Caco-2 (cell line): ENCODE data around the gene DNAH1. TPM values are rescaled to one million over a fixed set of nuclear protein-coding genes. Genes with fewer than 3 reads are reported as not detected.
A peak's percentile ranks its signal among the peaks of the same experiment; 100 is the strongest.

ENCODE experiments used
- BruUV-seq: library from RNA; stranded (reverse); fragments of 400-500 nt; replicated peaks from 2 replicates; lab custom pipeline; 2021; lab: Mats Ljungman, UMichigan
- CTCF ChIA-PET: fragments of 300-600 bp; sonication (Branson Sonifier 250); formaldehyde crosslinking; loops from one replicate; lab custom pipeline; 2022; ENCODE audit warnings: antibody characterized with exemption; lab: Charles Lee
- POLR2A ChIA-PET: fragments of 300-600 bp; sonication (Branson Sonifier 250); formaldehyde crosslinking; loops from one replicate; lab custom pipeline; 2022; ENCODE audit warnings: antibody characterized with exemption; lab: Charles Lee
- DNase-seq, 2 experiments: peaks; one replicate each; pipeline versions ENCODE4 v3.0.0 to v3.0.0-alpha.2; 2020 to 2022
- H3K27me3 ChIP-seq: replicated peaks from 2 replicates; pipeline ENCODE4 v1.6.0; 2011; ENCODE audit warnings: low read length; ENCODE audit not compliant: control insufficient read depth, insufficient read depth
- H3K36me3 ChIP-seq: 2 replicates; pipeline ENCODE4 v1.5.1; 2011; ENCODE audit warnings: low read length; ENCODE audit not compliant: control insufficient read depth, insufficient read depth
- H3K4me1 ChIP-seq: fragments of 250-450 bp; sonication (Bioruptor Pico); 2 replicates; pipeline ENCODE4 v1.5.1; 2020; ENCODE audit warnings: mild to moderate bottlenecking
- H3K4me3 ChIP-seq: 2 replicates; pipeline ENCODE4 v1.5.1; 2011; ENCODE audit warnings: low read depth, mild to moderate bottlenecking, control low read depth, low read length
- H3K9me3 ChIP-seq: fragments of 250-450 bp; sonication (Bioruptor Pico); 2 replicates; pipeline ENCODE4 v1.5.1; 2020; ENCODE audit warnings: mild to moderate bottlenecking, moderate library complexity
- H3K27ac Mint-ChIP-seq: one replicate; pipeline ENCODE4 v1.8.0; 2022; ENCODE audit warnings: mixed read lengths; ENCODE audit not compliant: unreplicated experiment
- H3K27me3 Mint-ChIP-seq: one replicate; pipeline ENCODE4 v1.8.0; 2022; ENCODE audit warnings: mixed read lengths; ENCODE audit not compliant: insufficient read depth, unreplicated experiment
- H3K36me3 Mint-ChIP-seq: one replicate; pipeline ENCODE4 v1.8.0; 2022; ENCODE audit warnings: mild to moderate bottlenecking, mixed read lengths; ENCODE audit not compliant: insufficient read depth, unreplicated experiment
- H3K4me1 Mint-ChIP-seq: one replicate; pipeline ENCODE4 v1.8.0; 2022; ENCODE audit warnings: low read depth, mixed read lengths; ENCODE audit not compliant: unreplicated experiment
- H3K4me3 Mint-ChIP-seq: one replicate; pipeline ENCODE4 v1.8.0; 2022; ENCODE audit warnings: mild to moderate bottlenecking, moderate library complexity, mixed read lengths; ENCODE audit not compliant: unreplicated experiment
- H3K9me3 Mint-ChIP-seq: one replicate; pipeline ENCODE4 v1.8.0; 2022; ENCODE audit warnings: mixed read lengths; ENCODE audit not compliant: unreplicated experiment
- intact Hi-C: fragments of 100-400 bp; cut with micrococcal nuclease; formaldehyde crosslinking; loops from one replicate; pipeline ENCODE4 v1.10.0; 2022; ENCODE audit not compliant: unreplicated experiment
- total RNA-seq: library from RNA; stranded (reverse); gene quantifications from 2 replicates; pipeline ENCODE4 v1.2.3, GENCODE V29; 2022
- TF ChIP-seq, protein P1 (sequence below), 2 experiments: fragments of 200-600 bp in 1 of 2; IDR thresholded peaks; 1 replicate in 1 of 2; 2 replicates in 1 of 2; pipeline versions ENCODE4 v1.5.1 to v1.8.0; 2011 to 2022; ENCODE audit warnings: antibody characterized with exemption in 1 of 2, control low read depth in 1 of 2, inconsistent platforms in 1 of 2, low read depth in 1 of 2, low read length in 1 of 2, mild to moderate bottlenecking in 1 of 2, moderate library complexity in 1 of 2; ENCODE audit not compliant: insufficient read depth in 1 of 2, severe bottlenecking in 1 of 2, unreplicated experiment in 1 of 2

The DNAH1 gene
- total RNA-seq, 1 experiment from 2014 or later = 4.1 TPM

DNA sequence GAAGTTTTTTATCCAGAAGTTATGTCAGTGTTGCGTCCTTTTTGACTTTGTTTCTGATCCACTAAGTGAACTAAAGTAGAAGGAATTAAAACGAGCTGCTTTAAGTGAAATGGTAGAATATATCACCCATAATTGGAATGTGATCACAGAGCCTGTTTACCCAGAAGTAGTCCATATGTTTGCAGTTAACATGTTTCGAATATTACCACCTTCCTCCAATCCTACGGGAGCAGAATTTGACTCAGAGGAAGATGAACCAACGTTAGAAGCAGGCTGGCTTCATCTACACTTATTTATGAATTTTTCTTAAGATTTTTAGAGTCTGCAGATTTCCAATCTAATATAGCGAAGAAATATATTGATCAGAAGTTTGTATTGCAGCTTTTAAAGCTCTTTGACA is 57.6 kb downstream of the DNAH1 start:
- Histone ChIP-seq H3K27me3 (no peaks in the 10 kb centered on the region), H3K36me3 (no peaks in the 10 kb centered on the region), H3K4me1 (no peaks in the 10 kb centered on the region), H3K9me3 (no peaks in the 10 kb centered on the region), H3K4me3 (no peak overlapping the region)
- ChIA-PET POLR2A (no interaction called here), CTCF (no interaction called here)
- intact Hi-C loops = no loop called here
- no peak overlapping the region for H3K27ac Mint-ChIP-seq
- DNase-seq = no peak
- H3K36me3 Mint-ChIP-seq = no peaks in the 10 kb centered on the region
- no peak overlapping the region for H3K4me3 Mint-ChIP-seq
- H3K4me1 Mint-ChIP-seq = no peaks in the 10 kb centered on the region
- H3K9me3 Mint-ChIP-seq = no peaks in the 10 kb centered on the region
- no TSS peak for BruUV-seq
- H3K27me3 Mint-ChIP-seq = no peaks in the 10 kb centered on the region
- TF ChIP-seq, protein P1, sequence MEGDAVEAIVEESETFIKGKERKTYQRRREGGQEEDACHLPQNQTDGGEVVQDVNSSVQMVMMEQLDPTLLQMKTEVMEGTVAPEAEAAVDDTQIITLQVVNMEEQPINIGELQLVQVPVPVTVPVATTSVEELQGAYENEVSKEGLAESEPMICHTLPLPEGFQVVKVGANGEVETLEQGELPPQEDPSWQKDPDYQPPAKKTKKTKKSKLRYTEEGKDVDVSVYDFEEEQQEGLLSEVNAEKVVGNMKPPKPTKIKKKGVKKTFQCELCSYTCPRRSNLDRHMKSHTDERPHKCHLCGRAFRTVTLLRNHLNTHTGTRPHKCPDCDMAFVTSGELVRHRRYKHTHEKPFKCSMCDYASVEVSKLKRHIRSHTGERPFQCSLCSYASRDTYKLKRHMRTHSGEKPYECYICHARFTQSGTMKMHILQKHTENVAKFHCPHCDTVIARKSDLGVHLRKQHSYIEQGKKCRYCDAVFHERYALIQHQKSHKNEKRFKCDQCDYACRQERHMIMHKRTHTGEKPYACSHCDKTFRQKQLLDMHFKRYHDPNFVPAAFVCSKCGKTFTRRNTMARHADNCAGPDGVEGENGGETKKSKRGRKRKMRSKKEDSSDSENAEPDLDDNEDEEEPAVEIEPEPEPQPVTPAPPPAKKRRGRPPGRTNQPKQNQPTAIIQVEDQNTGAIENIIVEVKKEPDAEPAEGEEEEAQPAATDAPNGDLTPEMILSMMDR (IDR thresholded peaks at IDR 0.05; ENCODE audit: insufficient read depth in 1 of 2, low read depth in 1 of 2, low read length in 1 of 2, severe bottlenecking in 1 of 2, unreplicated experiment in 1 of 2) = no peak

DNA sequence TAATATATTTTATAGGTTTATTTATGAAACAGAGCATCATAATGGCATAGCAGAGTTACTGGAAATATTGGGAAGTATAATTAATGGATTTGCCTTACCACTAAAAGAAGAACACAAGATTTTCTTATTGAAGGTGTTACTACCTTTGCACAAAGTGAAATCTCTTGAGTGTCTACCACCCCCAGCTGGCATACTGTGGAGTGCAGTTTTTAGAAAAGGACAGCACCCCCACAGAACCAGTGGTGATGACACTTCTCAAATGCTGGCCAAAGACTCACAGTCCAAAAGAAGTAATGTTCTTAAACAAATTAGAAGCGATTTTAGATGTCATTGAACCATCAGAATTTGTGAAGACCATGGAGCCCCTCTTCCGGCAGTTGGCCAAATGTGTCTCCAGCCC is 58.1 kb downstream of the DNAH1 start:
- no TSS peak for BruUV-seq
- POLR2A ChIA-PET = no interaction called here
- no peaks in the 10 kb centered on the region for H3K27me3 Mint-ChIP-seq

DNA sequence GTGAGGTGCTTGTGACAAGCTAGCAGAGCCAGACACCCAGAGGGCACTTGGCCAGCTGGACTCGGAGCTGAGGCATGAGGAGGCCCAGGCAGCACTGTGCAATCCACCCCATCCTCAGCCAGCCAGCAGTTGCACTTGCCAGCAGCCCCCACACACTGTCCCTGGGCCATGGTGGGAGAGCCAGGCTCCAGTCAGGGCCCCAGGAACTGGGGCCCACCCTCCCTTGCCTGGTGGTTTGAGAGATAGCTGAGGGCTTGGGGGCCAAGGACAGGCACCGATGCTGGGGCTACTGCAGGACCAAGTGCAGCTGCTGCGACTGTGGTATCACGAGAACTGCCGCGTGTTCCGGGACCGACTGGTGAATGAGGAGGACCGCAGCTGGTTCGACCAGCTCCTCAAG is 63.5 kb downstream of the DNAH1 start:
- Mint-ChIP-seq H3K4me1 (no peaks in the 10 kb centered on the region), H3K9me3 (no peaks in the 10 kb centered on the region), H3K4me3 (no peak overlapping the region), H3K36me3 (no peaks in the 10 kb centered on the region), H3K27ac (no peak overlapping the region), H3K27me3 (no peaks in the 10 kb centered on the region)
- CTCF ChIA-PET = interaction anchor here (0.6 to 1.2 kb wide), 4 partner anchors 9 to 159 kb away, joined by 3 to 5 read pairs (median 4); no protein-coding TSS in a partner anchor
- H3K36me3 ChIP-seq = no peaks in the 10 kb centered on the region
- POLR2A ChIA-PET = no interaction called here
- TF ChIP-seq, protein P1 (IDR thresholded peaks at IDR 0.05; ENCODE audit: insufficient read depth in 1 of 2, low read depth in 1 of 2, low read length in 1 of 2, severe bottlenecking in 1 of 2, unreplicated experiment in 1 of 2) = no peak
- no peak overlapping the region for H3K4me3 ChIP-seq
- no peaks in the 10 kb centered on the region for H3K27me3 ChIP-seq
- H3K4me1 ChIP-seq = no peaks in the 10 kb centered on the region
- intact Hi-C loops = no loop called here
- no peaks in the 10 kb centered on the region for H3K9me3 ChIP-seq
- no TSS peak for BruUV-seq
- no peak for DNase-seq

More for the DNA sequence above, 58.1 kb downstream of the DNAH1 start:
- no peak overlapping the region for H3K4me3 Mint-ChIP-seq
- intact Hi-C loops = no loop called here
- H3K9me3 Mint-ChIP-seq = no peaks in the 10 kb centered on the region
- no peaks in the 10 kb centered on the region for H3K9me3 ChIP-seq
- H3K27me3 ChIP-seq = no peaks in the 10 kb centered on the region
- no peak overlapping the region for H3K27ac Mint-ChIP-seq
- H3K36me3 Mint-ChIP-seq = no peaks in the 10 kb centered on the region
- CTCF ChIA-PET = no interaction called here
- no peaks in the 10 kb centered on the region for H3K36me3 ChIP-seq
- no peaks in the 10 kb centered on the region for H3K4me1 Mint-ChIP-seq
- no peaks in the 10 kb centered on the region for H3K4me1 ChIP-seq
- H3K4me3 ChIP-seq = no peak overlapping the region
- no peak for DNase-seq
- TF ChIP-seq, protein P1 (IDR thresholded peaks at IDR 0.05; ENCODE audit: insufficient read depth in 1 of 2, low read depth in 1 of 2, low read length in 1 of 2, severe bottlenecking in 1 of 2, unreplicated experiment in 1 of 2) = peak in 1 of 2 experiments; percentile 12
